ENCODE measurements around the gene SLC2A3.
"Not testable (repeated sequence)": the region's sequence is repeated elsewhere in the genome, so short reads cannot be mapped to it uniquely, and the experiment has no call there.

The SLC2A3 gene

GRCh38 chr12:7929083-7929792 is 6.7 kb downstream of the SLC2A3 start:
- Histone ChIP-seq H3K36me3 (ENCODE audit: control insufficient read depth, insufficient read depth, low read length) (peaks cover 89% of the 10 kb centered on the region), H3K9ac (ENCODE audit: low read depth, low read length) (no peak overlapping the region), H3K27ac (ENCODE audit: low read depth, low read length) (no peak overlapping the region), H3K27me3 (ENCODE audit: control insufficient read depth, insufficient read depth, low read length) (no peaks in the 10 kb centered on the region), H3K4me1 (ENCODE audit: control insufficient read depth, insufficient read depth, low read length) (peaks cover 7% of the 10 kb centered on the region), H3K4me3 (ENCODE audit: low read depth, low read length) (no peak overlapping the region), H3K9me3 (ENCODE audit: control insufficient read depth, insufficient read depth, low read length) (no peaks in the 10 kb centered on the region)

GRCh38 chr12:7927470-7927869 is 8.5 kb downstream of the SLC2A3 start:
- Histone ChIP-seq H3K4me3 (ENCODE audit: low read depth, low read length) (no peak overlapping the region), H3K4me1 (ENCODE audit: control insufficient read depth, insufficient read depth, low read length) (no peaks in the 10 kb centered on the region), H3K36me3 (ENCODE audit: control insufficient read depth, insufficient read depth, low read length) (peaks cover 93% of the 10 kb centered on the region), H3K27me3 (ENCODE audit: control insufficient read depth, insufficient read depth, low read length) (no peaks in the 10 kb centered on the region), H3K27ac (ENCODE audit: low read depth, low read length) (no peak overlapping the region), H3K9me3 (ENCODE audit: control insufficient read depth, insufficient read depth, low read length) (no peaks in the 10 kb centered on the region), H3K9ac (ENCODE audit: low read depth, low read length) (no peak overlapping the region)

GRCh38 chr12:7926068-7926666 is 9.8 kb downstream of the SLC2A3 start:
- not testable (repeated sequence) for H3K4me1 ChIP-seq (ENCODE audit: control insufficient read depth, insufficient read depth, low read length); H3K9ac ChIP-seq (ENCODE audit: low read depth, low read length); H3K27ac ChIP-seq (ENCODE audit: low read depth, low read length); H3K4me3 ChIP-seq (ENCODE audit: low read depth, low read length); H3K27me3 ChIP-seq (ENCODE audit: control insufficient read depth, insufficient read depth, low read length); H3K9me3 ChIP-seq (ENCODE audit: control insufficient read depth, insufficient read depth, low read length)
- H3K36me3 ChIP-seq (ENCODE audit: control insufficient read depth, insufficient read depth, low read length): peaks cover 93% of the 10 kb centered on the region

GRCh38 chr12:7923241-7924236 is 12.4 kb downstream of the SLC2A3 start:
- H3K27me3 ChIP-seq (ENCODE audit: control insufficient read depth, insufficient read depth, low read length): no peaks in the 10 kb centered on the region
- no peak overlapping the region for H3K9ac ChIP-seq (ENCODE audit: low read depth, low read length)
- H3K27ac ChIP-seq (ENCODE audit: low read depth, low read length): no peak overlapping the region
- H3K4me3 ChIP-seq (ENCODE audit: low read depth, low read length): no peak overlapping the region
- no peaks in the 10 kb centered on the region for H3K9me3 ChIP-seq (ENCODE audit: control insufficient read depth, insufficient read depth, low read length)
- peaks cover 94% of the 10 kb centered on the region for H3K36me3 ChIP-seq (ENCODE audit: control insufficient read depth, insufficient read depth, low read length)
- no peaks in the 10 kb centered on the region for H3K4me1 ChIP-seq (ENCODE audit: control insufficient read depth, insufficient read depth, low read length)

- not testable (repeated sequence) for H3K27ac ChIP-seq (ENCODE audit: low read depth, low read length); H3K9ac ChIP-seq (ENCODE audit: low read depth, low read length); H3K27me3 ChIP-seq (ENCODE audit: control insufficient read depth, insufficient read depth, low read length); H3K4me1 ChIP-seq (ENCODE audit: control insufficient read depth, insufficient read depth, low read length); H3K9me3 ChIP-seq (ENCODE audit: control insufficient read depth, insufficient read depth, low read length); H3K4me3 ChIP-seq (ENCODE audit: low read depth, low read length)
- peaks cover 72% of the 10 kb centered on the region for H3K36me3 ChIP-seq (ENCODE audit: control insufficient read depth, insufficient read depth, low read length)
These were observed 14.8 kb downstream of the SLC2A3 start for GRCh38 chr12:7921181-7921580.

- H3K27me3 ChIP-seq (ENCODE audit: control insufficient read depth, insufficient read depth, low read length): not testable (repeated sequence)
These were observed 17.8 kb downstream of the SLC2A3 start for GRCh38 chr12:7918268-7918590.

GRCh38 chr12:7917392-7918267 is 18.4 kb downstream of the SLC2A3 start:
- H3K4me1 ChIP-seq (ENCODE audit: control insufficient read depth, insufficient read depth, low read length): peaks cover 11% of the 10 kb centered on the region; the same call in 1 of the 2 replicates
- H3K27me3 ChIP-seq (ENCODE audit: control insufficient read depth, insufficient read depth, low read length): no peaks in the 10 kb centered on the region
- H3K9me3 ChIP-seq (ENCODE audit: control insufficient read depth, insufficient read depth, low read length): no peaks in the 10 kb centered on the region
- H3K36me3 ChIP-seq (ENCODE audit: control insufficient read depth, insufficient read depth, low read length): peaks cover 42% of the 10 kb centered on the region
- peak overlapping the region; percentile 56 for H3K27ac ChIP-seq (ENCODE audit: low read depth, low read length)
- H3K4me3 ChIP-seq (ENCODE audit: low read depth, low read length): no peak overlapping the region
- no peak overlapping the region for H3K9ac ChIP-seq (ENCODE audit: low read depth, low read length)

More at GRCh38 chr12:7918268-7918590, 17.8 kb downstream of the SLC2A3 start:
- H3K4me1 ChIP-seq (ENCODE audit: control insufficient read depth, insufficient read depth, low read length): peaks cover 11% of the 10 kb centered on the region; the same call in 1 of the 2 replicates
- not testable (repeated sequence) for H3K27ac ChIP-seq (ENCODE audit: low read depth, low read length); H3K9ac ChIP-seq (ENCODE audit: low read depth, low read length); H3K9me3 ChIP-seq (ENCODE audit: control insufficient read depth, insufficient read depth, low read length); H3K4me3 ChIP-seq (ENCODE audit: low read depth, low read length)
- peaks cover 48% of the 10 kb centered on the region for H3K36me3 ChIP-seq (ENCODE audit: control insufficient read depth, insufficient read depth, low read length)

GRCh38 chr12:7916936-7917335 is 19.1 kb downstream of the SLC2A3 start:
- Histone ChIP-seq H3K36me3 (ENCODE audit: control insufficient read depth, insufficient read depth, low read length) (peaks cover 35% of the 10 kb centered on the region), H3K9ac (ENCODE audit: low read depth, low read length) (no peak overlapping the region), H3K4me1 (ENCODE audit: control insufficient read depth, insufficient read depth, low read length) (peaks cover 11% of the 10 kb centered on the region; the same call in 1 of the 2 replicates), H3K27me3 (ENCODE audit: control insufficient read depth, insufficient read depth, low read length) (no peaks in the 10 kb centered on the region), H3K9me3 (ENCODE audit: control insufficient read depth, insufficient read depth, low read length) (no peaks in the 10 kb centered on the region), H3K4me3 (ENCODE audit: low read depth, low read length) (no peak overlapping the region), H3K27ac (ENCODE audit: low read depth, low read length) (peak overlapping the region; percentile 56)

- Histone ChIP-seq H3K9me3 (ENCODE audit: control insufficient read depth, insufficient read depth, low read length) (no peaks in the 10 kb centered on the region), H3K9ac (ENCODE audit: low read depth, low read length) (no peak overlapping the region), H3K4me1 (ENCODE audit: control insufficient read depth, insufficient read depth, low read length) (peaks cover 11% of the 10 kb centered on the region; the same call in 1 of the 2 replicates), H3K36me3 (ENCODE audit: control insufficient read depth, insufficient read depth, low read length) (peaks cover 24% of the 10 kb centered on the region), H3K27ac (ENCODE audit: low read depth, low read length) (peak overlapping the region; percentile 63), H3K4me3 (ENCODE audit: low read depth, low read length) (no peak overlapping the region), H3K27me3 (ENCODE audit: control insufficient read depth, insufficient read depth, low read length) (no peaks in the 10 kb centered on the region)
These were observed 20.2 kb downstream of the SLC2A3 start for GRCh38 chr12:7915661-7916403.

- not testable (repeated sequence) for H3K27ac ChIP-seq (ENCODE audit: low read depth, low read length); H3K4me3 ChIP-seq (ENCODE audit: low read depth, low read length); H3K27me3 ChIP-seq (ENCODE audit: control insufficient read depth, insufficient read depth, low read length); H3K36me3 ChIP-seq (ENCODE audit: control insufficient read depth, insufficient read depth, low read length); H3K9ac ChIP-seq (ENCODE audit: low read depth, low read length); H3K9me3 ChIP-seq (ENCODE audit: control insufficient read depth, insufficient read depth, low read length)
- peaks cover 25% of the 10 kb centered on the region for H3K4me1 ChIP-seq (ENCODE audit: control insufficient read depth, insufficient read depth, low read length)
These were observed 25.9 kb downstream of the SLC2A3 start for GRCh38 chr12:7910106-7910505.

All from HUES48 (cell line).